ENCODE measurements around the gene EPB41L4A.

The EPB41L4A gene

GRCh38 chr5:112333331-112333781, 85.7 kb downstream of the EPB41L4A start:
- no peak overlapping the region for H3K4me3 ChIP-seq (ENCODE audit: low read length)
- H3K27me3 ChIP-seq (replicated peaks; ENCODE audit: control insufficient read depth, insufficient read depth, low read length), result no peaks in the 10 kb centered on the region
- H3K4me1 ChIP-seq (ENCODE audit: control insufficient read depth, insufficient read depth, low read length), result peaks cover 4% of the 10 kb centered on the region
- no peak for DNase-seq (ENCODE audit: low read depth)
- no peaks in the 10 kb centered on the region for H3K9me3 ChIP-seq (ENCODE audit: control insufficient read depth, low read length)
- H3K9ac ChIP-seq (ENCODE audit: low read length), result no peak overlapping the region
- H3K36me3 ChIP-seq (ENCODE audit: control insufficient read depth, insufficient read depth, low read length, severe bottlenecking), result no peaks in the 10 kb centered on the region

GRCh38 chr5:112331892-112332291, 87.2 kb downstream of the EPB41L4A start:
- Histone ChIP-seq H3K4me3 (ENCODE audit: low read length) (no peak overlapping the region), H3K9me3 (ENCODE audit: control insufficient read depth, low read length) (no peaks in the 10 kb centered on the region)
- DNase-seq (ENCODE audit: low read depth), result no peak

GRCh38 chr5:112329419-112330090, 89.5 kb downstream of the EPB41L4A start:
- no peaks in the 10 kb centered on the region for H3K4me1 ChIP-seq (ENCODE audit: control insufficient read depth, insufficient read depth, low read length)
- no peaks in the 10 kb centered on the region for H3K27me3 ChIP-seq (replicated peaks; ENCODE audit: control insufficient read depth, insufficient read depth, low read length)
- DNase-seq (ENCODE audit: low read depth), result no peak
- H3K4me3 ChIP-seq (ENCODE audit: low read length), result no peak overlapping the region
- H3K36me3 ChIP-seq (ENCODE audit: control insufficient read depth, insufficient read depth, low read length, severe bottlenecking), result no peaks in the 10 kb centered on the region
- no peak overlapping the region for H3K9ac ChIP-seq (ENCODE audit: low read length)
- H3K9me3 ChIP-seq (ENCODE audit: control insufficient read depth, low read length), result no peaks in the 10 kb centered on the region

More at GRCh38 chr5:112331892-112332291, 87.2 kb downstream of the EPB41L4A start:
- no peaks in the 10 kb centered on the region for H3K4me1 ChIP-seq (ENCODE audit: control insufficient read depth, insufficient read depth, low read length)
- H3K9ac ChIP-seq (ENCODE audit: low read length), result no peak overlapping the region
- H3K36me3 ChIP-seq (ENCODE audit: control insufficient read depth, insufficient read depth, low read length, severe bottlenecking), result no peaks in the 10 kb centered on the region
- no peaks in the 10 kb centered on the region for H3K27me3 ChIP-seq (replicated peaks; ENCODE audit: control insufficient read depth, insufficient read depth, low read length)

- Histone ChIP-seq H3K27me3 (replicated peaks; ENCODE audit: control insufficient read depth, insufficient read depth, low read length) (no peaks in the 10 kb centered on the region), H3K4me1 (ENCODE audit: control insufficient read depth, insufficient read depth, low read length) (no peaks in the 10 kb centered on the region), H3K9ac (ENCODE audit: low read length) (no peak overlapping the region), H3K36me3 (ENCODE audit: control insufficient read depth, insufficient read depth, low read length, severe bottlenecking) (no peaks in the 10 kb centered on the region), H3K4me3 (ENCODE audit: low read length) (no peak overlapping the region), H3K9me3 (ENCODE audit: control insufficient read depth, low read length) (no peaks in the 10 kb centered on the region)
- no peak for DNase-seq (ENCODE audit: low read depth)
These were observed 95.9 kb downstream of the EPB41L4A start for GRCh38 chr5:112323166-112323565.

GRCh38 chr5:112320408-112320807, 98.7 kb downstream of the EPB41L4A start:
- Histone ChIP-seq H3K9ac (ENCODE audit: low read length) (no peak overlapping the region), H3K4me3 (ENCODE audit: low read length) (no peak overlapping the region)
- DNase-seq (ENCODE audit: low read depth), result no peak

GRCh38 chr5:112318346-112318745, 100.7 kb downstream of the EPB41L4A start:
- no peak for DNase-seq (ENCODE audit: low read depth)
- Histone ChIP-seq H3K27me3 (replicated peaks; ENCODE audit: control insufficient read depth, insufficient read depth, low read length) (no peaks in the 10 kb centered on the region), H3K4me3 (ENCODE audit: low read length) (no peak overlapping the region), H3K9me3 (ENCODE audit: control insufficient read depth, low read length) (no peaks in the 10 kb centered on the region), H3K36me3 (ENCODE audit: control insufficient read depth, insufficient read depth, low read length, severe bottlenecking) (no peaks in the 10 kb centered on the region), H3K4me1 (ENCODE audit: control insufficient read depth, insufficient read depth, low read length) (no peaks in the 10 kb centered on the region), H3K9ac (ENCODE audit: low read length) (no peak overlapping the region)

More at GRCh38 chr5:112320408-112320807, 98.7 kb downstream of the EPB41L4A start:
- no peaks in the 10 kb centered on the region for H3K27me3 ChIP-seq (replicated peaks; ENCODE audit: control insufficient read depth, insufficient read depth, low read length)
- no peaks in the 10 kb centered on the region for H3K9me3 ChIP-seq (ENCODE audit: control insufficient read depth, low read length)
- H3K36me3 ChIP-seq (ENCODE audit: control insufficient read depth, insufficient read depth, low read length, severe bottlenecking), result no peaks in the 10 kb centered on the region
- H3K4me1 ChIP-seq (ENCODE audit: control insufficient read depth, insufficient read depth, low read length), result no peaks in the 10 kb centered on the region

- no peaks in the 10 kb centered on the region for H3K27me3 ChIP-seq (replicated peaks; ENCODE audit: control insufficient read depth, insufficient read depth, low read length)
- no peak overlapping the region for H3K4me3 ChIP-seq (ENCODE audit: low read length)
- H3K9me3 ChIP-seq (ENCODE audit: control insufficient read depth, low read length), result no peaks in the 10 kb centered on the region
- H3K9ac ChIP-seq (ENCODE audit: low read length), result no peak overlapping the region
- no peaks in the 10 kb centered on the region for H3K36me3 ChIP-seq (ENCODE audit: control insufficient read depth, insufficient read depth, low read length, severe bottlenecking)
- H3K4me1 ChIP-seq (ENCODE audit: control insufficient read depth, insufficient read depth, low read length), result no peaks in the 10 kb centered on the region
- DNase-seq (ENCODE audit: low read depth), result no peak
These were observed 101.2 kb downstream of the EPB41L4A start for GRCh38 chr5:112317866-112318265.

GRCh38 chr5:112316731-112317130, 102.3 kb downstream of the EPB41L4A start:
- peaks cover 6% of the 10 kb centered on the region for H3K4me1 ChIP-seq (ENCODE audit: control insufficient read depth, insufficient read depth, low read length)
- H3K9ac ChIP-seq (ENCODE audit: low read length), result no peak overlapping the region
- no peaks in the 10 kb centered on the region for H3K9me3 ChIP-seq (ENCODE audit: control insufficient read depth, low read length)
- no peak for DNase-seq (ENCODE audit: low read depth)
- H3K27me3 ChIP-seq (replicated peaks; ENCODE audit: control insufficient read depth, insufficient read depth, low read length), result no peaks in the 10 kb centered on the region
- no peak overlapping the region for H3K4me3 ChIP-seq (ENCODE audit: low read length)
- H3K36me3 ChIP-seq (ENCODE audit: control insufficient read depth, insufficient read depth, low read length, severe bottlenecking), result no peaks in the 10 kb centered on the region

- no peak for DNase-seq (ENCODE audit: low read depth)
- H3K36me3 ChIP-seq (ENCODE audit: control insufficient read depth, insufficient read depth, low read length, severe bottlenecking), result no peaks in the 10 kb centered on the region
- peaks cover 6% of the 10 kb centered on the region for H3K4me1 ChIP-seq (ENCODE audit: control insufficient read depth, insufficient read depth, low read length)
- no peak overlapping the region for H3K9ac ChIP-seq (ENCODE audit: low read length)
- H3K27me3 ChIP-seq (replicated peaks; ENCODE audit: control insufficient read depth, insufficient read depth, low read length), result no peaks in the 10 kb centered on the region
- no peaks in the 10 kb centered on the region for H3K9me3 ChIP-seq (ENCODE audit: control insufficient read depth, low read length)
- no peak overlapping the region for H3K4me3 ChIP-seq (ENCODE audit: low read length)
These were observed 103.1 kb downstream of the EPB41L4A start for GRCh38 chr5:112316006-112316405.

- Histone ChIP-seq H3K4me1 (ENCODE audit: control insufficient read depth, insufficient read depth, low read length) (peaks cover 14% of the 10 kb centered on the region), H3K27me3 (replicated peaks; ENCODE audit: control insufficient read depth, insufficient read depth, low read length) (no peaks in the 10 kb centered on the region), H3K9me3 (ENCODE audit: control insufficient read depth, low read length) (no peaks in the 10 kb centered on the region), H3K9ac (ENCODE audit: low read length) (no peak overlapping the region), H3K4me3 (ENCODE audit: low read length) (no peak overlapping the region), H3K36me3 (ENCODE audit: control insufficient read depth, insufficient read depth, low read length, severe bottlenecking) (no peaks in the 10 kb centered on the region)
- DNase-seq (ENCODE audit: low read depth), result no peak
These were observed 106.5 kb downstream of the EPB41L4A start for GRCh38 chr5:112312295-112313275.

GRCh38 chr5:112310746-112311145, 108.3 kb downstream of the EPB41L4A start:
- H3K4me1 ChIP-seq (ENCODE audit: control insufficient read depth, insufficient read depth, low read length), result peaks cover 14% of the 10 kb centered on the region
- no peak for DNase-seq (ENCODE audit: low read depth)
- H3K36me3 ChIP-seq (ENCODE audit: control insufficient read depth, insufficient read depth, low read length, severe bottlenecking), result no peaks in the 10 kb centered on the region
- no peak overlapping the region for H3K4me3 ChIP-seq (ENCODE audit: low read length)
- H3K9me3 ChIP-seq (ENCODE audit: control insufficient read depth, low read length), result no peaks in the 10 kb centered on the region
- H3K27me3 ChIP-seq (replicated peaks; ENCODE audit: control insufficient read depth, insufficient read depth, low read length), result no peaks in the 10 kb centered on the region
- no peak overlapping the region for H3K9ac ChIP-seq (ENCODE audit: low read length)

All from adipocyte (in vitro differentiated cells).